ENCODE measurements around the gene LRRC36. TPM values are rescaled to one million over a fixed set of nuclear protein-coding genes. Genes with fewer than 3 reads are reported as not detected.

LRRC36 gene
- total RNA-seq, 4 donors from 2014 or later, result 0.30 to 4.6 (median 2.1) TPM; not detected in 1

GRCh38 chr16:67283039-67283825, 43.4 kb upstream of the LRRC36 start:
- no peaks in the 10 kb centered on the region for H3K27me3 ChIP-seq
- TF ChIP-seq EP300 (IDR thresholded peaks at IDR 0.05) (no peak), CTCF (IDR thresholded peaks at IDR 0.05) (no peak), POLR2A (IDR thresholded peaks at IDR 0.05) (no peak)
- no peak for DNase-seq (ENCODE audit: low spot score in 2 of 2)
- H3K36me3 ChIP-seq, result peaks cover 0 to 61% (median 0%) of the 10 kb centered on the region in 3 donors
- no peak overlapping the region for H3K4me3 ChIP-seq
- no peak overlapping the region for H3K27ac ChIP-seq
- no peaks in the 10 kb centered on the region for H3K9me3 ChIP-seq
- WGBS, 2 donors, result 79 to 80% methylated on average over 7 of the region's 7 CpGs
- H3K4me1 ChIP-seq, result peaks cover 0 to 20% (median 9%) of the 10 kb centered on the region in 4 donors

DNA sequence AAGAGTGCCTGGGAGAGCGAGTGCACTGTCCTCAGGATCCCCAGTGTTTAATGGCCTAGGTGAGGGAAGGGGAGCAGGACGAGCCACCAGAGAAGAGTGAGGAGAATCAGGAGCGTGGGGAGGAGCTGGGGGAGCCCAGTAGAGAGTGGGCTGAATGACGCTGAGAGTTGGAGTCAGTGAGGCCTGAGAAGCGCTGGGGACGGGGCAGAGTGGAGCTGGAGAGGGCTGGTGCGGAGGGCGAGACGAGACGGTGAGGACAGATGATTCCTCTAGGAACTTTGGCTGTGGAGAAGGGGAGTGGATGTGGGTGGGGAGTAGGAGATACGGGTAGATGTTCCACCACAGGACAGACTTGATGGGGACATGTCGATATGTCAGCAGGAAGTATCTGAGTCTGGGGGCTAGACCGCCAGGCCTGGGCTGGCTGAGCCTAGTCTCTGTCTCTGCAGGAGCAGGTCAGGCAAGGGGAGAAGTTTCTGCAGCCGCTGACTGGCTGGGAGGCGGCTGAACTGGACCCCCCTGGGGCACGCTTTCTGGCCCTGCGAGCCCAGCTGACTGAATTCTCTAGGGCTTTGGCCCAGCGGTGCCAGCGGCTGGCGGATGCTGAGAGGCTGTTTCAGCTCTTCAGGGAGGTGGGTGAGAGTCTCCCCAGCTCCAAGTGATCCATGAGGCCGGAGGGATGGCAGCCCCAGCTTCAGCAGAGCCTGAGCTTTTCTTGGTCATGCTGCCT, 42.6 kb upstream of the LRRC36 start:
- DNase-seq (ENCODE audit: low spot score in 2 of 2), result no peak

DNA sequence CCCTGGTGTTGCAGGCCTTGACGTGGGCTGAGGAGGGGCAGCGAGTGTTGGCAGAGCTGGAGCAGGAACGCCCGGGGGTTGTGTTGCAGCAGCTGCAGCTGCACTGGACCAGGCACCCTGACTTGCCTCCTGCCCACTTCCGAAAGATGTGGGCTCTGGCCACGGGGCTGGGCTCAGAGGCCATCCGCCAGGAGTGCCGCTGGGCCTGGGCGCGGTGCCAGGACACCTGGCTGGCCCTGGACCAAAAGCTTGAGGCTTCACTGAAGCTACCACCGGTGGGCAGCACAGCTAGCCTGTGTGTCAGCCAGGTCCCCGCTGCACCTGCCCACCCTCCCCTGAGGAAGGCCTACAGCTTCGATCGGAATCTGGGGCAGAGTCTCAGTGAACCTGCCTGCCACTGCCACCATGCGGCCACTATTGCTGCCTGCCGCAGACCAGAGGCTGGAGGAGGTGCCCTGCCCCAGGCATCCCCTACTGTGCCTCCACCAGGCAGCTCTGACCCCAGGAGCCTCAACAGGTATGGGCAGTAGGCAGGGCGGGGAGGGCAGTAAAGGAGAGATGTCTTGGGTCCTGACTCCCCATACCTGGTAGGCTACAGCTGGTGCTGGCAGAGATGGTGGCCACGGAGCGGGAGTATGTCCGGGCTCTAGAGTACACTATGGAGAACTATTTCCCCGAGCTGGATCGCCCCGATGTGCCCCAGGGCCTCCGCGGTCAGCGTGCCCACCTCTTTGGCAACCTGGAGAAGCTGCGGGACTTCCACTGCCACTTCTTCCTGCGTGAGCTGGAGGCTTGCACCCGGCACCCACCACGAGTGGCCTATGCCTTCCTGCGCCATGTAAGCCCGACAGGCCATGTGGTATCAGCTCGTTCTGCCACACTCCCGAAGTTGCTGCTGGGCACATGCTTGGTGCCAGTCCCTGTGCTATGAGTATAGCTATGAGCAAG, 41.6 kb upstream of the LRRC36 start:
- no peaks in the 10 kb centered on the region for H3K27me3 ChIP-seq
- 78 to 87% methylated on average over 20 to 32 of the region's 34 CpGs for WGBS, 2 donors
- H3K27ac ChIP-seq, result no peak overlapping the region
- H3K36me3 ChIP-seq, result peaks cover 0 to 73% (median 0%) of the 10 kb centered on the region in 3 donors
- peaks cover 0 to 6% (median 0%) of the 10 kb centered on the region in 4 donors for H3K4me1 ChIP-seq
- no peaks in the 10 kb centered on the region for H3K9me3 ChIP-seq
- no peak for TF ChIP-seq POLR2A (IDR thresholded peaks at IDR 0.05)
- peak in 3 of 5 experiments; percentile 16 to 32 (median 20) for TF ChIP-seq CTCF (IDR thresholded peaks at IDR 0.05)
- H3K4me3 ChIP-seq, result no peak overlapping the region
- DNase-seq (ENCODE audit: low spot score in 2 of 2), result no peak

More for the DNA sequence above, 42.6 kb upstream of the LRRC36 start:
- TF ChIP-seq EP300 (IDR thresholded peaks at IDR 0.05), result no peak
- no peak for TF ChIP-seq POLR2A (IDR thresholded peaks at IDR 0.05)
- no peak for TF ChIP-seq CTCF (IDR thresholded peaks at IDR 0.05)
- Histone ChIP-seq H3K9me3 (no peaks in the 10 kb centered on the region), H3K27me3 (no peaks in the 10 kb centered on the region), H3K27ac (no peak overlapping the region), H3K4me3 (no peak overlapping the region), H3K4me1 (peaks cover 0 to 12% (median 2%) of the 10 kb centered on the region in 4 donors), H3K36me3 (peaks cover 0 to 68% (median 0%) of the 10 kb centered on the region in 3 donors)
- WGBS, 2 donors, result 82 to 84% methylated on average over 20 to 21 of the region's 21 CpGs

DNA sequence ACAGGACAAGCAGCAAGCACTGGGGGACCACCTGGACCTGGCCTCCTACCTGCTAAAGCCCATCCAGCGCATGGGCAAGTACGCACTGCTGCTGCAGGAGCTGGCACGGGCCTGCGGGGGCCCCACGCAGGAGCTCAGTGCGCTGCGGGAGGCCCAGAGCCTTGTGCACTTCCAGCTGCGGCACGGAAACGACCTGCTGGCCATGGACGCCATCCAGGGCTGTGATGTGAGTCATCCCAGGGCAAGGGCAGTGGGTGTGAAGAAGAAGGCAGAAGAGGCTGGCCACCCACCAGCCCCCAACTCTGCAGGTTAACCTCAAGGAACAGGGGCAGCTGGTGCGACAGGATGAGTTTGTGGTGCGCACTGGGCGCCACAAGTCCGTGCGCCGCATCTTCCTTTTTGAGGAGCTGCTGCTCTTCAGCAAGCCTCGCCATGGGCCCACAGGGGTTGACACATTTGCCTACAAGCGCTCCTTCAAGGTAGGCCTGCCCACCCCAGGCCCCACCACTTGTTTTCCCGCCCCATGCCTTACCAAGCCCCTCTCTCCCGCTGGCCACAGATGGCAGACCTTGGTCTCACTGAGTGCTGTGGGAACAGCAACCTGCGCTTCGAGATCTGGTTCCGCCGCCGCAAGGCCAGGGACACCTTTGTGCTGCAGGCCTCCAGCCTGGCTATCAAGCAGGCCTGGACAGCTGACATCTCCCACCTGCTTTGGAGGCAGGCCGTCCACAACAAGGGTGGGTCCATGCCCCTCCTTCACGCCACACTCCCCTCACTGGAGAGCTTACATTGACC, 40.0 kb upstream of the LRRC36 start:
- H3K27ac ChIP-seq, result no peak overlapping the region
- WGBS, 2 donors, result 87 to 88% methylated on average over 19 to 26 of the region's 28 CpGs
- H3K4me1 ChIP-seq, result no peaks in the 10 kb centered on the region
- DNase-seq (ENCODE audit: low spot score in 2 of 2), result no peak
- no peaks in the 10 kb centered on the region for H3K27me3 ChIP-seq
- TF ChIP-seq CTCF (IDR thresholded peaks at IDR 0.05), result no peak
- no peak overlapping the region for H3K4me3 ChIP-seq
- peaks cover 0 to 70% (median 0%) of the 10 kb centered on the region in 3 donors for H3K36me3 ChIP-seq
- H3K9me3 ChIP-seq, result no peaks in the 10 kb centered on the region

All from tibial nerve (tissue), 4 donors.